Measurements from ENCODE around the gene SYNE2. TPM values are rescaled to one million over a fixed set of nuclear protein-coding genes. Genes with fewer than 3 reads are reported as not detected.
"Not testable (repeated sequence)": the region's sequence is repeated elsewhere in the genome, so short reads cannot be mapped to it uniquely, and the experiment has no call there.

Gene SYNE2
- total and polyA plus RNA-seq, 2 donors (not counting 1 experiment from before 2014, with no cell fraction given) = 3.1 to 15.4 TPM

DNA sequence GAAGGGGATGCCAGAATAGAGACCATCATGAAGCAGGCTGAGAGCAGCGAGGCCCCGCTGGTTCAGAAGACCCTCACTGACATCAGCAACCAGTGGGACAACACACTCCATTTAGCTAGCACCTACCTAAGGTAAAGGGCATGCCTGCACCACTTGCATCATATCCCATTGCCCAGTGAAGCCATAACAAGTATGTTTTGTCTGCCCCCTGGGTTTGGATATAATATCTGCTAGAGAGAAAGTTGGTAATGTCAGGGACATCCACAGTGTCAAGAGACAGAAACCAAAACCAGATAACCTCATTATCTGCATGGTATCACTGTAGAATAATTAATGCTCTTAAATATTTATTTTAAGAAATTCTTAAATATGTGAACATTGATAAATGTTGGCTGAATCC lies 173.8 kb downstream of the SYNE2 start:
- H3K27ac ChIP-seq (ENCODE audit: insufficient read depth, low read length) = no peak overlapping the region
- H3K4me2 ChIP-seq (ENCODE audit: extremely low read depth, insufficient read depth, low read length) = no peak overlapping the region
- no peaks in the 10 kb centered on the region for H3K4me1 ChIP-seq (ENCODE audit: control insufficient read depth, extremely low read depth, insufficient read depth, low read length)
- H3K79me2 ChIP-seq (ENCODE audit: control insufficient read depth, insufficient read depth, low read length) = no peaks in the 10 kb centered on the region
- TF ChIP-seq EZH2 (IDR thresholded peaks at IDR 0.05; ENCODE audit: low read length, missing control alignments) = no peak
- TF ChIP-seq, protein P1, sequence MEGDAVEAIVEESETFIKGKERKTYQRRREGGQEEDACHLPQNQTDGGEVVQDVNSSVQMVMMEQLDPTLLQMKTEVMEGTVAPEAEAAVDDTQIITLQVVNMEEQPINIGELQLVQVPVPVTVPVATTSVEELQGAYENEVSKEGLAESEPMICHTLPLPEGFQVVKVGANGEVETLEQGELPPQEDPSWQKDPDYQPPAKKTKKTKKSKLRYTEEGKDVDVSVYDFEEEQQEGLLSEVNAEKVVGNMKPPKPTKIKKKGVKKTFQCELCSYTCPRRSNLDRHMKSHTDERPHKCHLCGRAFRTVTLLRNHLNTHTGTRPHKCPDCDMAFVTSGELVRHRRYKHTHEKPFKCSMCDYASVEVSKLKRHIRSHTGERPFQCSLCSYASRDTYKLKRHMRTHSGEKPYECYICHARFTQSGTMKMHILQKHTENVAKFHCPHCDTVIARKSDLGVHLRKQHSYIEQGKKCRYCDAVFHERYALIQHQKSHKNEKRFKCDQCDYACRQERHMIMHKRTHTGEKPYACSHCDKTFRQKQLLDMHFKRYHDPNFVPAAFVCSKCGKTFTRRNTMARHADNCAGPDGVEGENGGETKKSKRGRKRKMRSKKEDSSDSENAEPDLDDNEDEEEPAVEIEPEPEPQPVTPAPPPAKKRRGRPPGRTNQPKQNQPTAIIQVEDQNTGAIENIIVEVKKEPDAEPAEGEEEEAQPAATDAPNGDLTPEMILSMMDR (conservative IDR thresholded peaks at IDR 0.05 in 1 of 2, IDR thresholded peaks at IDR 0.05 in 1 of 2; ENCODE audit: low read depth in 1 of 2, low read length in 2 of 2) = no peak
- no peak overlapping the region for H3K9ac ChIP-seq (ENCODE audit: insufficient read depth, low read length)
- H3K27me3 ChIP-seq (ENCODE audit: control insufficient read depth, insufficient read depth, low read length) = no peaks in the 10 kb centered on the region
- no peak overlapping the region for H3K4me3 ChIP-seq (replicated peaks in 1 of 4; ENCODE audit: control extremely low read depth in 1 of 4, insufficient read depth in 1 of 4, low read depth in 3 of 4, low read length in 4 of 4)
- DNase-seq (ENCODE audit: low read depth in 2 of 2) = no peak
- no peak overlapping the region for H2AFZ ChIP-seq (ENCODE audit: low read length)
- H4K20me1 ChIP-seq (ENCODE audit: control insufficient read depth, extremely low read depth, insufficient read depth, low read length) = no peaks in the 10 kb centered on the region
- H3K9me3 ChIP-seq (ENCODE audit: control insufficient read depth, insufficient read depth, low read depth, low read length) = no peaks in the 10 kb centered on the region
- no peaks in the 10 kb centered on the region for H3K36me3 ChIP-seq (ENCODE audit: control insufficient read depth, insufficient read depth, low read length)

DNA sequence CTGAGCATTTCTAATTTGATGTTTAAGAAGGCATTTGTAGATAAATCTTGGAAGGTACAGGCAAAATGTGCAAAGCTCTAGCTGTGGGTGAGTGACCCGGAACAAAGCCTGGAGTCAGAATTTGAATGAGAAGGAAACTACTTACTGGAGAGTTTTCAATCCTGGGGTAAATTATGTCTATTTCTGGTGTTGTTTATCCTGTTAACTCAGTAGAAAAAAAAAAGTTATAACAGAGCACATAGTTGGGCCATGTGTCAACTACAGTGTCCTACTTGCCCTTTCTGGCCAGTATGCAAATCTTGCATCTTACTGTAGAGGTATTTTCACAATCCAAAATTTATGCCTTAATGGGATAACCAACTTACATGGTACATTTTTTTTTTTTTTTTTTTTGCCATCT lies 182.3 kb downstream of the SYNE2 start:
- Histone ChIP-seq H3K79me2 (ENCODE audit: control insufficient read depth, insufficient read depth, low read length) (no peaks in the 10 kb centered on the region), H3K27ac (ENCODE audit: insufficient read depth, low read length) (no peak overlapping the region), H2AFZ (ENCODE audit: low read length) (no peak overlapping the region), H3K9ac (ENCODE audit: insufficient read depth, low read length) (no peak overlapping the region), H3K4me3 (replicated peaks in 1 of 4; ENCODE audit: control extremely low read depth in 1 of 4, insufficient read depth in 1 of 4, low read depth in 3 of 4, low read length in 4 of 4) (no peak overlapping the region), H3K36me3 (ENCODE audit: control insufficient read depth, insufficient read depth, low read length) (no peaks in the 10 kb centered on the region), H3K4me1 (ENCODE audit: control insufficient read depth, extremely low read depth, insufficient read depth, low read length) (no peaks in the 10 kb centered on the region), H3K4me2 (ENCODE audit: extremely low read depth, insufficient read depth, low read length) (no peak overlapping the region), H4K20me1 (ENCODE audit: control insufficient read depth, extremely low read depth, insufficient read depth, low read length) (no peaks in the 10 kb centered on the region), H3K27me3 (ENCODE audit: control insufficient read depth, insufficient read depth, low read length) (no peaks in the 10 kb centered on the region), H3K9me3 (ENCODE audit: control insufficient read depth, insufficient read depth, low read depth, low read length) (no peaks in the 10 kb centered on the region)
- peak; percentile 39 to 43 for DNase-seq (ENCODE audit: low read depth in 2 of 2)
- TF ChIP-seq, protein P1 (conservative IDR thresholded peaks at IDR 0.05 in 1 of 2, IDR thresholded peaks at IDR 0.05 in 1 of 2; ENCODE audit: low read depth in 1 of 2, low read length in 2 of 2) = no peak
- no peak for TF ChIP-seq EZH2 (IDR thresholded peaks at IDR 0.05; ENCODE audit: low read length, missing control alignments)

DNA sequence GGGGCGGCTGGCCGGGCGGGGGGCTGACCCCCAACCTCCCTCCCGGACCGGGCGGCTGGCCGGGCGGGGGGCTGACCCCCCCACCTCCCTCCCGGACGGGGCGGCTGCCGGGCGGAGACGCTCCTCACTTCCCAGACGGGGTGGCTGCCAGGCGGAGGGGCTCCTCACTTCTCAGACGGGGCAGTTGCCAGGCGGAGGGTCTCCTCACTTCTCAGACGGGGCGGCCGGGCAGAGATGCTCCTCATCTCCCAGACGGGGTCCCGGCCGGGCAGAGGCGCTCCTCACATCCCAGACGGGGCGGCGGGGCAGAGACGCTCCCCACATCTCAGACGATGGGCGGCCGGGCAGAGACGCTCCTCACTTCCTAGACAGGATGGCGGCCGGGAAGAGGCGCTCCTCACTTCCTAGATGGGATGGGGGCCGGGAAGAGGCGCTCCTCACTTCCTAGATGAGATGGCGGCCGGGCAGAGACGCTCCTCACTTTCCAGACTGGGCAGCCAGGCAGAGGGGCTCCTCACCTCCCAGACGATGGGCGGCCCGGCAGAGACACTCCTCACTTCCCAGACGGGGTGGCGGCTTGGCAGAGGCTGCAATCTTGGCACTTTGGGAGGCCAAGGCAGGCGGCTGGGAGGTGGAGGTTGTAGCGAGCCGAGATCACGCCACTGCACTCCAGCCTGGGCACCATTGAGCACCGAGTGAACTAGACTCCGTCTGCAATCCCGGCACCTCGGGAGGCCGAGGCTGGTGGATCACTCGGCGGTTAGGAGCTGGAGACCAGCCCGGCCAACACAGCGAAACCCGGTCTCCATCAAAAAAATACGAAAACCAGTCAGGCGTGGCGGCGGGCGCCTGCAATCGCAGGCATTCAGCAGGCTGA lies 185.3 kb downstream of the SYNE2 start:
- H3K79me2 ChIP-seq (ENCODE audit: control insufficient read depth, insufficient read depth, low read length); H3K4me2 ChIP-seq (ENCODE audit: extremely low read depth, insufficient read depth, low read length); H3K9me3 ChIP-seq (ENCODE audit: control insufficient read depth, insufficient read depth, low read depth, low read length); H3K4me3 ChIP-seq (replicated peaks in 1 of 4; ENCODE audit: control extremely low read depth in 1 of 4, insufficient read depth in 1 of 4, low read depth in 3 of 4, low read length in 4 of 4); H3K27me3 ChIP-seq (ENCODE audit: control insufficient read depth, insufficient read depth, low read length); H3K9ac ChIP-seq (ENCODE audit: insufficient read depth, low read length); H3K27ac ChIP-seq (ENCODE audit: insufficient read depth, low read length); H2AFZ ChIP-seq (ENCODE audit: low read length); H3K4me1 ChIP-seq (ENCODE audit: control insufficient read depth, extremely low read depth, insufficient read depth, low read length); H4K20me1 ChIP-seq (ENCODE audit: control insufficient read depth, extremely low read depth, insufficient read depth, low read length); H3K36me3 ChIP-seq (ENCODE audit: control insufficient read depth, insufficient read depth, low read length); DNase-seq (ENCODE audit: low read depth in 2 of 2): not testable (repeated sequence)

All from fibroblast of lung (primary cell).